ENCODE data around the gene UGT2B7. TPM values are rescaled to one million over a fixed set of nuclear protein-coding genes. Genes with fewer than 3 reads are reported as not detected.

Gene UGT2B7
- total RNA-seq, 1 donor from 2014 or later: not detected

DNA sequence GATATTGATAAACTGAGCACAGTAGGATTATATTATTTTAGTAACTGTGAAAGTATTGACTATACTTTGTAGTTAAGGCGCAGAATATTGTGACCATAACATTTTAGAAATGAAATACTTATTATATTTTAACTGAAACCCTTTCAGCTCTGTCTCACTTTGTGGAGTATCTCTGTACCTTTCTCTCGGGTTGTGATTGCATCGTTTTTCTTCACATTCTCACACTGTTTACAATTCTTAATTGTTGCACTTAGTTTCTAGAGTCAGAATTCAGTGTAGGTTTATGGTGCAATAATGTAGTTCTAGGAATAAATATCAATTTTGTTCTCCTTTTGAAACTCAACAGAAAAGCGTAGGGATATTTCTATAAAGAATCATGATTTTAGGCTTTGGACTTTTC lies 57.7 kb downstream of the UGT2B7 start:
- POLR2A ChIA-PET: no interaction called here
- no peaks in the 10 kb centered on the region for H3K36me3 Mint-ChIP-seq (ENCODE audit: low read depth)

DNA sequence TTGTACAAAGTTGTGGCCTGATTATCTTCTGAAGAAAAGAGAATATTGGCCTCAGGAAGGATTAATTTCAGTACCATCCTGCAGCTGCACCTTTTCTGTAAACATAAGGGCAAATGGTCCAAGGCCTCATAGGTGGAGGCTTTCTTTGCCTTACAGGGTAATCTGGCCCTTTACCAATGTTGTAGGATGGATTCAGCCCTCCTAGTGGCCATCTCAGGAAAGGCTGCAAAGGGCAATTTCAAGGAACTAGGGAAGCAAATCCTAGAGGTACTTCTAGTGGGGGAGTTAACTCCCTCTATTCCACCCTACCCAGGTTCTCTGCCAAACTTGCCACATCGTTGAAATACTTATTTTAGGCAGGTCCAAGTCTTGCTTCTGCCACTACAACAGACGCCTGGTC lies 60.6 kb downstream of the UGT2B7 start:
- TF ChIP-seq CTCF (IDR thresholded peaks at IDR 0.05): no peak
- no peak for DNase-seq
- no peak overlapping the region for H3K4me3 Mint-ChIP-seq

More for the DNA sequence above, 57.7 kb downstream of the UGT2B7 start:
- intact Hi-C loops (cut with micrococcal nuclease): no loop called here
- H3K27ac Mint-ChIP-seq: no peak overlapping the region
- H3K9me3 Mint-ChIP-seq: no peaks in the 10 kb centered on the region
- CTCF ChIA-PET: no interaction called here
- no peak for TF ChIP-seq CTCF (IDR thresholded peaks at IDR 0.05)
- no peaks in the 10 kb centered on the region for H3K27me3 Mint-ChIP-seq
- DNase-seq (no peak), ATAC-seq (ENCODE audit: low read depth) (no peak)
- no peak overlapping the region for H3K4me3 Mint-ChIP-seq
- no peaks in the 10 kb centered on the region for H3K4me1 Mint-ChIP-seq

More for the DNA sequence above, 60.6 kb downstream of the UGT2B7 start:
- ChIA-PET POLR2A (no interaction called here), CTCF (no interaction called here)
- Mint-ChIP-seq H3K27me3 (no peaks in the 10 kb centered on the region), H3K4me1 (no peaks in the 10 kb centered on the region), H3K27ac (no peak overlapping the region), H3K36me3 (ENCODE audit: low read depth) (no peaks in the 10 kb centered on the region), H3K9me3 (no peaks in the 10 kb centered on the region)
- intact Hi-C loops (cut with micrococcal nuclease): no loop called here
- no peak for ATAC-seq (ENCODE audit: low read depth)

Other genes starting within 250 kb of the UGT2B7 start
- not detected in 2 replicates for gene UGT2A3, start 144.7 kb upstream of the UGT2B7 start, total RNA-seq
- not detected in 2 replicates for gene UGT2B11, start 118.3 kb downstream of the UGT2B7 start, total RNA-seq
- not detected in 2 replicates for gene UGT2B28, start 184.0 kb downstream of the UGT2B7 start, total RNA-seq